Measurements from ENCODE around the gene TIGAR.

TIGAR gene

DNA sequence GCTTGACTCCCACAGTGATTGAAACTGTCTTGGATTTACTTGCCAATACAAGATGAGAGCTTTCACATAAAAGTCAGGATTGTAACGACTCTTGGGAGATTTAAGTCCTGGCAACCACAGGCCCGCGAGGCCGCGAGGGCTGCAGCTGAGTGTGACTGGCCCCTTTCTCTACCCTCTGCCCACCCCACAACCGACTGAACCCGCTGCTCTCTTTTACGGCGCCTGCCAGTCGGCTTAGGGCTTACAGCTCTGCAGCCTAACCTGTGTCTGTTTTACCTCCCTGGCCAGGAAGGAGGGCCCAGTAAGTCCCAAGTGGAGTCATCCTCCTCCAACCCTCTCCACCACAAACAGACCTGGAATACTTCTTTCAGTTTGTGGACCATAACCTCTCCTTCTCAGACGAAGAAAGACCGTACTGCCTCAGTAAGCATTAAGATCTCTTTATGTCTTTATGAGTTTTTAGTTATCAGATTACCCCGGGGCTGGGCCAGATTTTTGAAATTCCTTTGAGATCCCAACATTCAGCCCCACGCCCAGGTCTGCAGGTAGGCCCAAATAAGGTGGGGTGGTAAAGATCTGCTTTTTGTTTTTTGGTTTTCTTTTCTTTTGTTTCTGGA, 12.6 kb upstream of the TIGAR start:
- no peak for DNase-seq

DNA sequence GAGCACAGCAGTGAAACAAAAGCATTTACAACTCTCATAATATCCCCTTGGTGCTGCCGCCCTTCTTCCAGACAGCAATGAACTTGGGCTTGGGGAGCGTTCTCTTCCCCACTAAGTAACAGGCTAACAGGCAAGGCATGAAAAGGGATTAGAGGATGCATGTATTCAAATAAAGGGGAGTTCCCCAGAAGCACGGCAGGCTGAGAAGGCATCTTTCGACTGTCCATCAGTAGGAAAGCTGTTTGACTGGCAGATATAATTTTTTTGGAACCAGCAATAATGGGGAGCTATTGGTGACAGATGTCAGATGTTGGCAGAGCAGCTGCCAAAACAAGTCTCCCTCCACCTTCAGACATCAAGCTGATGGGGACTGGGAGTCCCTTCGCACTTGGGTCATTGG, 9.2 kb upstream of the TIGAR start:
- DNase-seq = no peak

DNA sequence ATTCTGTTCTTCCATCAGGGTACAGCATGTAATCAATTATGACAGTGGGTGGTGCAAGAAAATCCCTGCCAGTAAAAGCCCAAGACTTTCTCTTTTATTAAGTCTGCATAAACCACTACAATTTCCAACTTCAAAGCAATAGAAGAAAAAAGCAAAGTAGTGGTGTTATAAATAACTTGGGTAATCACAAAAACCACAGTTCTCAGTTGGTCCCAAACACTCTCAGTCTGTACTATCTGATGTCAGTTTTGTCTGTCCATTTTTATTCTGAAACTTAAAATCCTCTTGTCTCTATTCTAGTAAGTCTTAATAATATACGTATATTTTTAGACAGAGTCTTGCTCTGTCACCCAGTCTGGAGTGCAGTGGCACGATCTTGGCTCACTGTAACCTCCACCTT, 8.8 kb upstream of the TIGAR start:
- DNase-seq = no peak

DNA sequence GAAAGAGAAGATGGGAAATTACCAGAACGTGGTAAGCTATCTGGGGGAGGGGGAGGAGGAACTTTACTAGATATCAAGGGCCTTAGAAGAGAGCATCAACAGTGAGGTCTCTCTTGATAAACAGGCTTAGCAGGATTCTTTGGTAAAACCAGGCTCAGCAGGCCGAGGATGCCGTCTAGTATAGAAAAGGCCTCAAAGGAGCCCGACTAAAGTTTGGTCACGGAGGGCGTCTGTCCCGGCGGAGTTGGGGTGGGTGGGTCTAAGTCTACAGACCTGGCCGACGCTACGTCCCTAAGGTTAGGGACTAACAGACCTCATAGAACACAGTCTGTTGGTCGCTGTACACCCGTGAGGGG, 538 bp upstream of the TIGAR start:
- peak; percentile 27 for DNase-seq

DNA sequence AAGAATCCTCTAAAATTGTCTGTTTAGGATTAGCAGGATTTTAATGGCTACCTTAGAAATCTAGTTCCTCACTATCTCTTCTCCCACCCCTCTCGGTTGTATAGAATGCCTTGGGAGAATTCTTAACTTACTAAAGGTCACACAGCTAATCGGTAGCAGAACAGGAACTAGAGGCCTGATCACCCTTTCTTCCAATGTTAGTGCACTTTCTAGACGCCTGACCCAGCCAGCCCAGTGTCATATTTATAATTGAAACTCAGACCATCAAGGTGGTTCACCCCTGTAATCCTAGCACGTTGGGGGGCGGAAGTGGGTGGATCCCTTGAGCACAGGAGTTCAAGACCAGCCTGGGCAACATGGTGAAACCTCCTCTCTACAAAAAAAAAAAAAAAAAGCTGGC, 1.7 kb downstream of the TIGAR start:
- no peak for DNase-seq

DNA sequence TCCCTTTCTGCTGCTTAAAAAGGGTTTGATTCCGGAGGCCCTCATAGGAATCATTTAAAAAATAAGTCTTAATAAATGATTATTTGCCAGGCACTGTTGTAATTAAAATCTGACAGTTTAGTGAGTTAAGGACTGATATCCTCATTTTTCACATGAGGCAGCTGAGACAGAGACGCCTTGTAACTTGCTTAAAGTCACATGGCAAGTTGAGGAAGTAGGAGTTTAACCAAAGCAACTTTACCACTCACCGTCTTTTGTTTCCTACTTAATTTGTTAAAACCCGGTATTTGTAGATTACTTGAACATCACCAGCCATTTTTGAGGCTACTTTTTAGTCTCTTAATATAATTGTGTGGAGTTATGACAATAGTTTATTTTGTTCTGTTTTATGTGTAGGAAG, 2.4 kb downstream of the TIGAR start:
- DNase-seq = no peak

DNA sequence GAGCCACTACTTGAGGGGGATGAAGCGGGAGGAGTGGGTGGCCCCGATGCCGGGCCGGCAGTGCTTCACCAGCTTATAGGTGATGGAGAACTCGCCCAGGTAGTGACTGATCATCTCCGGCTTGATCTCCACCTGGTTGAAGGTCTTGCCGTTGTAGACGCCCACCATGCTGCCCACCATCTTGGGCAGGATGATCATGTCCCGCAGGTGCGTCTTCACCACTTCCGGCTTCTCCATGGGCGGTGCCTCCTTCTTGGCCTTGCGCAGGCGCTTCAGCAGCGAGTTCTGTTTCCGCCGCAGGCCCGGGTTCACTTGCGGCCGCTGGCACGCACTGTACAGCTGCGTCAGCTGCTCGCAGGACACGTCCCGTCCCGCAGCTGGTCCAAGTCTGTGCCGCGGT, 3.4 kb downstream of the TIGAR start:
- no peak for DNase-seq

DNA sequence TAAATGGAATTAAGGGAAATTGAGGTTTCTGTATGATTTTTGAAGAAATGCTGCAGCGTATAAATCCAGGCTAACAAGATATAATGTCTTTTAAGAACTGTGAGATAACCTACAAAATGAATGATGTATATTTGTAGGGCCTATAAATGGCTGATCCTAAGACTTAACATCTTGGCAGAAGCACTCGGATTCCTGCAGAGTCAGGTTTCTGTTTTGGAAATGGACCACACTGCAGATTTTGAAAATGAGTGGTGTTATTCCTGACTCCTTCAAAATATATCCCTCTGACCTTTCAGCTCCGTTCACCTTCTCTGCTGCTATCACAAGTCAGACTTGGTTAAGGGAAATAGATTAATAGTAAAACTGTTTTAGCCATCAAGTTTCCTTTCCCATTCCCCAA, 5.0 kb downstream of the TIGAR start:
- DNase-seq = no peak

DNA sequence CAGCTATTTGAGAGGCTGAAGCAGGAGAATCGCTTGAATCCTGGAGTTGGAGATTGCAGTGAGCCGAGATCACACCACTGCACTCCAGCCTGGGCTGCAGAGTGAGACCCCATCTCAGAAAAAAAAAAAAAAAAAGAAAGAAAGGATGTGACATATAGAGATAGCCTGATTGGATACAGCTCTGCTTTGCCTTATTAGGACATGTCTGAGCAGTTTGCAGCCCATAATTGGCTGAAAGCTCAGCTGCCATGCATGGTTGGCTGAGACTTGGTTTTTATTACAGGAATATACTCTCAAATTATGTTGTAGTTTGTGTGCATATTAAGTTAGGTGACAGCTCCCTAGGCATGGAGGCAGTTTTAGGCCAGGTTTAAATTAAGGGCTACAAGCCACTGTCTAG, 6.3 kb downstream of the TIGAR start:
- no peak for DNase-seq

DNA sequence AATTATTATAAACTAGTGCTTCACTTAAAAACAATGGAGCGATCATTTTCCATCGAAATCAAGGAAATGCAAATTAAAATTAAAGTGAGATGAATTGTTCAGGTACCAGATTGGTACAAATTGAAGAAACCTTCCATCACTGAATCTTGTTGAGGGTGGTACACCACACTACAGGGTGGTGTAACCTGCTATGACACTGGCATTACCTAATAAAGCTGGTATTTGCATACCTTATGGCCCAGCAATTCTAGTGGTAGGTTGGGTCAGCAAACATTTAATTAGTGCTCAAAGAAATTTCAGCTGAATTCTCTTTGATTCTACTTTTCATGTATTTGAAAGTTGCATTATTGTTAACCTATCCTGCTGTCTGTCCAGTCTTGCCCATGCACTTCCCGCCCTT, 9.2 kb downstream of the TIGAR start:
- no peak for DNase-seq

DNA sequence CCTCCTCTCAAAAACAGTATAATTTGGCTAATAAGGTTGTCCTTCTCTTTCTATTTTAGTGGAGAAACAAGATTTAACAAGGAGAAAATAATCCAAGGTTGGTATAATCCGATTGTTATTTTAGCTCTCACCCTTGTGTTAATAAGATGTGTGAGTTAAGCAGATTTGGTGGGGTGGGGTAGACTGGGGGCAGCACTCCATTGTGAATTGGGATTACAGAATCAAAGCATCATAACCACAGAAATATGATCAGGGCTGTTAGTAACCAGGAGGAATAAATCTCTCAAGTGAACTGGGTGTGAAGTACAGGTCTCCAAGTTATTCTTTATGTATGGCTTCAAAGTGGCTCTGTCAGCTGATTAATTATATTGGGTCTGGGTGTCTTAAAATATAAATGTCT, 10.2 kb downstream of the TIGAR start:
- DNase-seq = no peak

DNA sequence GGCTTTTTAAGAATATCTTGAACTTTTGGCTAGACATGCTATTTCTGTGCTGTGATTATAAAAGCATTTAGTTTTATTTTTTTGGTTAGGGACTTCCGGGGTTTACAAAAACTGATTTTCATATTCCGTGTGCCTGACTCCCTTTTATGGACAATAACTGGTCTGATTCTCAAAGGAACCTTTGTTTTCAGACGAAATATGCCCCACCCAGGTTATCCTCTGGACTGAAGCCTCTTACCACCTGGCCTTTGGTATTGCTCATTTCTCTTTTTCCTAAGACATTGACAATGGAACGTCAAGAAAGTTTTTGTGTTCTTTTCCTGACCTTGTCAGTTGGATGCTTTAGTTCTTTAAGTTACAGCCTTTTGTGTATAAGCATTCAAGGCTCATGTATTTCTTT, 10.8 kb downstream of the TIGAR start:
- no peak for DNase-seq

DNA sequence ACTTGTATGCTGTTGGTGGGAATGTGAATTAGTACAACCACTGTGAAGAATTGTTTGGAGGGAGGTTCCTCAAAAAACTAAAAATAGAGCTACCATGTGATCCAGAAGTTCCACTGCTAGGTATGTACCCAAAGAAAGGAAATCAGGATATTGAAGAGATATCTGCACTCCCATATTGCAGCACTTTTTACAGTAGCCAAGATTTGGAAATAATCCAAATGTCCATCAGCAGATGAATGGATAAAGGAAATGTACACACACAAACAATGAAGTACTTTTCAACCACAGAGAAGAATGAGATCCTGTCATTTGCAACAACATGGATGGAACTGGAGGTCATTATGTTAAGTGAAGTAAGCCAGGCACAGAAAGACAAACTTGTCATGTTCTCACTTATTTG, 25.9 kb downstream of the TIGAR start:
- DNase-seq = no peak

DNA sequence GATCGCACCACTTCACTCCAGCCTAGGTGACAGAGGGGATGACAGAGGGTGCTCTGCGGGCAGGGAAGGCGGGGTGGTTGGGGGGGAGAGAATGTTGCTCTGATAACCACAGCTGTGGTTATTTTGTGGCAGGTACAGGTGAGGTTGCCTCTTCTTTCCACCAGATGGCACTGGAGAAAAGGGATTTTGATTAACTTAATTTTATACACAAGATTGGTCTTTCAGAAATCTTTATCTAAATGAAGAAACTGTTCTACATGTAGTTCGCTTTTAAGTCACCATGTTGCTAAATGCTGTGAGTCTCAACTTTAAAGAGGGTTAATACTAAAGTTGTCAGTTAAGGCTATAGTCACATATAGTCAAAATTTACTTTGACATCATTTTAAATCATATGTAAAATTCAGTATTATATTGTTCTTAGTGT, 32.8 kb downstream of the TIGAR start:
- DNase-seq = no peak

DNA sequence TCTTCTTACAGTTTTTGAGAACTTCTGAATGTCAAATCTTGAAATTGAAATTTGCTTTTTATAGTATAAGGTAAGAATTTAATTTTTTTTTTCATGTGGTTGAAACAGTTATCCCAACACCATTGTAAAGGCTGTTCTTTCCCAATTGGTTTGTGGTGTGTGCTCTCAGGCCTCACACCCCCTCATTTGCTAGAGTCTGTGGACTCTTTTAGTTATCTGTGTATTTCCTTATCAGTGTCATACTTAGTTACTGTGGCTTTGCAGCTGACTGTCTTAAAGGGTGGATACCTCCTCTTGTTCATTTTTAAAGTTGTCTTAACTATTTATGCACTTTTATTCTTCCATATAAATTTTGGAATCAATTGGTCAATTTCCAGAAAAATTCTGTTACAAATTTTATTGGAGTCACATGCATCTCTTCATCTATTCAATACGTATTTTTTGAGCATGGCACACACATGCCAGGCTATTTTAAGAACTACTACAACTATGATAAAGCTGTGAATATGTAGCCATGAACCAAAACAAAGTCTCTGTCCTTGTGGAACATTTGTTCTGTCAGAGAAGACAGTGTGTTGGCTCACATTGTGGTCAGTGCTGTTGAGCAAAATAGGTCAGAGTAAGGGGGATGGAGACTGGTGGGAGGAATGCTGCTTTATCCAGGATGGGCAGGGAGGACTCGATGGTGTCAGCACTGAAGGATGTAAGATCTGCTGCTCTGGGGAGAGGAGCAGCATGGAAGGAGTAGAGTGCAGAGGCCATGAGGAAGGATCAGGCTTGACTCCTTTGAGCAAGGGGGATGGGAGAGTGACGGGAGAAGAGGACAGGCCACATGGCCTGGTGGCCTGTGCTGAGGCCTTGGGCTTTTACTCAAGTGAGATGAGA, 34.4 kb downstream of the TIGAR start:
- no peak for DNase-seq

DNA sequence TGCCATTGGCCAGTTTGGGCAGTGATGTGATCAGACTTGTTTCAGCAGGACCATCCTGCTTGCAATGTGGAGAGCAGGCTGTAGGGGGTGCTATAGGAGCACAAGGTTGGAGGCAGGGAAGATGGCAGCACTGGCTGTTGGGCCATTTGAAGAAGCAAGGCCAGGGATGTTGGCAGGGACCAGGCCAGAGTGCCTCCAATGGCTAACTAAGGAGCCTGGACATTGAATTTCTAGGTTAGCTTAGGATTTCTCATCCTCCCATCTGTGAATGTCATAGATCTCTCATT, 35.0 kb downstream of the TIGAR start:
- no peak for DNase-seq

DNA sequence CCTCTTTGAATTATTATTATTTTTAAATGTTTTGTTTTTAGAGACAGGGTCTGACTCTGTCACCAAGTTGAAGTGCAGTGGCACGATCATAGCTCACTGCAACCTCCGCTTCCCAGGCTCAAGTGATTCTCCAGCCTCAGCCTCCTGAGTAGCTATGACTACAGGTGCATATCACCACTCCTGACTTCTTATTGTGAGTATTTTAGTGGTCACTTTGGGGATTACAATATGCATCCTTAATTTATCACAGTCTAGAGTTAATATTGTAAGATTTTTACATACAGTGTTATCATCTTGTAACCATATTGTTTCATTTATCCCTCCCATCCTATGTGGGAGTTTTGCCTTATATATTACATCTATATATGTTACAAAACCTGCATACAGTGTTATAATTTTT, 45.1 kb downstream of the TIGAR start:
- DNase-seq = no peak

DNA sequence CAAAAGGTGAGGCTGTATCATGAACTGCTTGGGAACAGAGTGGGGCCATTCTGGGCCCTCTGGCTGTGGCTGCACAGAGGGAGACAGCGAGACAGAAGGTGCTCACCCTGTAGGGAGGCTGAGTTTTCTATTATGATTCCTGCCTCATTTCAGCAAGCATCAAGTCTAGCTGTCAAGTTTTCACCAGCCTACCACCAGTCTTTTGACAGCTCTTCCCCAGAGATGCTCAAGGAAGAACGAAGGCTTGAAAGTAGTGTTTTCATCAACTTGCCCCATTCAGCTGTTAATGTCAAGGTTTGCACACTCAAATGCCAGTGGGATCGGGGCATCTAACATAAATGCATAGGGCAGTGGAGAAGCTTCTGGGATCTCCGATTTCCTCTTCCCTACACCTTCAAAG, 48.5 kb downstream of the TIGAR start:
- DNase-seq = no peak

DNA sequence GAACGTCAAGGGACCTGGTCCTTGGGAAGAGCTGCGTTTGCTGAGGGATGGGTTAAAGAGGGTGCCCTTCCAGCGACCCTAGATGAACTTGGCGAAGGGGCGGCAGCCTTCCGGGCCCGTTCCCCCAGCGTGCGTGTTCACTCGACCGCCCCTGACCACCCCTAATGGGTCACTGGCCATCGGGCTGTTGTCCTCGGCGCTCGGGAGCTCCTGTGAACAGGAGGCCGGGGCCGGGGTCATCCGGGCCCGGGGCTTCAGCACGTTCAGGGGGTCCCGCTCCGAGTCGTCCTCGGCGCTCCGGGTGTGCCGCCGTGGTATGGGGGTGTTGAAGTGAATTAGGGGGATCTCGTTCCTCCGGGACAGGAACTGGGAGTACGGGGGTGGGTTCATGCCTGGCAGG, 49.3 kb downstream of the TIGAR start:
- DNase-seq = no peak

DNA sequence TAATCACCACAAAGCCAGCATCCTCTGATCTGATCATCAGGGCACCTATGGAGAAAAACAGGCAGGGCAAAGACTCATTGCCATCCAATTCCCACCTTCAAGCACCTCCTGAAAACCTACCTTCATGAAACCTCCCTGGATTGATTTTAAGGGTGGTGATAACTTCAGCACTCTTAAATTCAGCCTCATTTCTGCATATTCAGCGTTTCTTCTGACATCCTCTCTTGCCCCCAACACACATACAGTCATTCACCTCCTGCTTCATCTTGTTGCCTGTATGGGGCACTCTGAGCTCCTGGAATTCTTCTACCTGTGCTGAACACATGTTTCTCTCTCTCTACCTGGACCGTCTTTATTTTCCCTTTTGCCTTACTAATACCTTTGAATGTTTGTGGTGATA, 51.6 kb downstream of the TIGAR start:
- no peak for DNase-seq

DNA sequence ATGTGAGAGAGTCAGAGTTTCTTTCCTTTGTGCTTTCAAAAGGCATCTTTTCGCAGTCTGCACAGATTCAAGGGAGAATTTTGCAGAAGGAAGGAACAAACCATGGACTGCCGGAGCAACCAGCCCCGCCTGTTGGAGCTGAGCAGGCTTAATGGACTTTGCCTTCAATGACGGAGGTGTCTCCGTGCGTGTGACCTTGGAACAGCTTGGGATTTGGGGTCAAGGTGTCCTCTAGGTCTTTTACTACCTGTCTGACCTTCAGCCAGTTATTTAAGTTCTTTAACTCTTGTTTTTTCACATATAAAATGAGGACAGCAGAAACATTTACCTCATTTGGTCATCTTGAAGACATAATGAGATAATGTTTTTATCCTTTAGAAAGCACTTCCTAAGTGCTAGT, 54.4 kb downstream of the TIGAR start:
- no peak for DNase-seq

DNA sequence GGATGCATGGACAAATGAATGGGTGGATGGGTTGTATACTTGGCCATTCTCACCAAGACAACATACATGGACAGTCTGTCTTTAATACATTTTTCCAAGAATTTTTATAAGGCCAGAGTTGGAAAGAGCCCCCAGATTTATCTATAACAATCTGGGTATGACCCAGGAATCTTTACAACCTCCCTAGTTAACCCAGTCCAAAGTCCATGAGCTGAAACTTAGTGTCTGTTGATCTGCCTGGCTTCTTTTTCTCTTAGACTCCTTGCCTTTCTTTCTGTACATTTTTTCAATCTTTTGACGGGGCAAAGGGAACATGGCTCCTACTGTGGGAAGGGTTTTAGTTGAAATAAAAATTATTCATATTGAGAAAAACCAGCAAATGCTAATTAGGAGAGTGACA, 57.8 kb downstream of the TIGAR start:
- no peak for DNase-seq

DNA sequence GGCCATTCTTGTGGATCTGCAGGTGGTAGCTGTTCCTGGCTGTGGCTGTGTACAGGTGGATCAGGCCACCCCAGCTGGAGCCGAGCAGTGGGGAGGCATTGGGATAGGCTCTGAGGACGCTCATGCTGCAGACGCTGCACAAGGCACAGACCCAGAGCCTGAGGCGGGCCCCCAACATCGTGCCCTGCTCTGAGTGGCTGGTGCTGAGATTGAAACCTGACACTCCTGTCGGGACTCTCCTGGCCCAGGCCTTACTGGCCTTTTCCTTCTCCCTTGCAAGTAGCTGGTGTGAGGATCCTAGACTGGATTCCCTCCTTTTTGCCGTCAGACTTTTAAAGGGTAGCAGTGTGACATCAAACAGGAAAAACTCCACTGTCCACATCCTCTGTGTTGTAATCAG, 58.4 kb downstream of the TIGAR start, which contains the start of gene FGF23:
TSS of gene FGF23 (minus strand) at position 308 of the 400 bp plus-strand sequence. CDS start at position 178, 130 bp downstream.
- no peak for DNase-seq

DNA sequence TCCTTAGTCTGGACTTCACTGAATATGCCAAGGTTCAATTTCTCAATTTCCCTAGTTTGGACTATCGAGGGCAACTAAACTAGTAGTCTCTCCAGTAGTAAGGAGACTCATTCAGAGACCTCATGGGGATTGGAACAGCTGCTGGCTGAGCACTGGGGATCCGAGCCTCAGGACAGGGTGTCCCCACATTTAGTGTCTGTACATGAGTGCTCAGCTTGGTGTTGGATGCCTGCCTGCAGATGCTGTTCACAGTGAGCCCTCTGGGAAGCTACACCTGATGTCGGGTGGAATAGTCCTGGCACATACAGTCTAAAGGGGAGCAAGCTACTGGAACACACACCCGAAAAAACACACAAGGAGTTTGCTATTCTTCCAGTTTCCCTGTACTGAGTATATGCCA, 59.3 kb downstream of the TIGAR start:
- DNase-seq = no peak

DNA sequence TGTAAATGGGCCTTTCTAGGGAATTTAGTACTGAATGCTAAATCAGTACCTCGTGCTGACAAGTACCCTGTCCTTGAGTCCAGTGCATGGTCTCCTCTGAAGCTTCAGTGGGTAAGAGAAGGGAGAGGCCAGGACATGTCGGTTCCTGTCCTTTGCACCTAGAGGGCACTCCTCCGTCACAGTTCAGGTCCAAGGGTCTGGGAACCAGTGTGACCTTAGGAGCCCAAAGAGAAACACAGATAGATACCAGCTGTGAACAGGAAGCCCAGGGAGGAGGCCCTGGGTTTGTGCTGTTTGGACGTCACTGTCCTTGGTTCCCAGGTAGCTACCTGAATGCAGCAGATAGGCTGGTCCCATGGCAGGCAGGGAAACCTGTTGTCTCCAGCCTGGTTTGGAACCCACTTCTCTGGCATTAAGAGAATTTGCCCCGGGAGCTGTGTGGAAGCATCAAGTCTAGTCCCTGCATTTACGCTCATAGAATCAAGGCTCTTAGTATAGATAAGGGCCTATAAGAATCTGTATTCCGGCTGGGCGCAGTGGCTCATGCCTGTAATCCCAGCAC, 62.4 kb downstream of the TIGAR start:
- no peak for DNase-seq

Data from 8988T (cell line).